Kidney (tissue), 14 donors: Measurements from ENCODE around the gene NHS. TPM values are rescaled to one million over a fixed set of nuclear protein-coding genes. Genes with fewer than 3 reads are reported as not detected.

Experiments used
- DNase-seq, 5 donors: peaks; one replicate each; pipeline ENCODE4 v3.0.0-alpha.2; 2013 to 2020
- FAIRE-seq: peaks from 2 replicates; lab custom pipeline; 2012; peaks lifted over from hg19 to GRCh38; lab: Jason Lieb, UNC
- H3K27ac ChIP-seq, 2 donors: one replicate each; pipeline ENCODE4 v1.7.0; 2013; ENCODE audit warnings: low read depth in 2 of 2, low read length in 2 of 2, inconsistent platforms in 1 of 2
- H3K27me3 ChIP-seq: one replicate; pipeline ENCODE4 v1.7.1; 2013; ENCODE audit warnings: low read length, inconsistent platforms; ENCODE audit not compliant: control insufficient read depth, insufficient read depth
- H3K36me3 ChIP-seq, 3 donors: one replicate each; pipeline versions ENCODE4 v1.7.0 to v1.7.1; 2013; ENCODE audit warnings: low read length in 3 of 3, control low read depth in 1 of 3, inconsistent platforms in 1 of 3; ENCODE audit not compliant: insufficient read depth in 3 of 3, control insufficient read depth in 2 of 3
- H3K4me1 ChIP-seq, 3 donors: one replicate each; pipeline versions ENCODE4 v1.7.0 to v1.7.1; 2013; ENCODE audit warnings: low read length in 3 of 3, inconsistent platforms in 1 of 3, low read depth in 1 of 3; ENCODE audit not compliant: control insufficient read depth in 2 of 3, insufficient read depth in 2 of 3
- H3K4me3 ChIP-seq, 3 donors: one replicate each; pipeline versions ENCODE4 v1.7.0 to v1.8.1; 2013; ENCODE audit warnings: low read length in 3 of 3, control low read depth in 1 of 3, inconsistent platforms in 1 of 3
- H3K9ac ChIP-seq, 3 donors: one replicate each; pipeline versions ENCODE4 v1.7.0 to v1.7.1; 2013; ENCODE audit warnings: low read length in 3 of 3, control low read depth in 1 of 3, inconsistent platforms in 1 of 3
- H3K9me3 ChIP-seq, 3 donors: one replicate each; pipeline versions ENCODE4 v1.7.0 to v1.7.1; 2013; ENCODE audit warnings: low read length in 3 of 3, control low read depth in 1 of 3, inconsistent platforms in 1 of 3; ENCODE audit not compliant: control insufficient read depth in 2 of 3, insufficient read depth in 1 of 3
- CTCF ChIP-seq: IDR thresholded peaks from 3 replicates; pipeline ENCODE4 v1.5.1; 2012; ENCODE audit warnings: mild to moderate bottlenecking, moderate library complexity, borderline replicate concordance; ENCODE audit not compliant: insufficient read depth; ENCODE audit errors: extremely low read depth
- intact Hi-C: fragments of 100-400 bp; cut with DNase I; formaldehyde crosslinking; loops from one replicate; pipeline ENCODE4 v1.11.1; 2022
- polyA plus RNA-seq: library from polyadenylated mRNA; stranded (reverse); fragments of 350-450 nt; fragmentation: Illumina TruSeq; extraction: RNeasy Lipid Tissue Mini Kit (QIAGEN cat#74804); gene quantifications from one replicate; pipeline ENCODE4 v1.2.3, GENCODE V29; 2014; ENCODE audit warnings: low read depth, low replicate concordance; ENCODE audit not compliant: insufficient read depth
- total RNA-seq: library from RNA; stranded (reverse); fragmentation: NEBNext Ultra II Directional; extraction: Animal tissue kit (Norgen Biotek cat#: 25700); gene quantifications from one replicate; pipeline ENCODE4 v1.2.1, GENCODE V29; 2021
- donor health status: control.
- donor health status: control.
- donor health status: control.
- donor health status: control.
- donor health status: control.
- donor health status: DM: yes; HTN: yes; CAD: no.
- donor health status: Normal renal cell carcinoma (clear cell type).

Gene NHS
- total and polyA plus RNA-seq, 2 donors from 2014 or later, result 3.1 to 28.9 TPM

GRCh38 chrX:17484592-17484991, 109.6 kb downstream of the NHS start:
- no peak for DNase-seq
- no peaks in the 10 kb centered on the region for H3K9me3 ChIP-seq
- H3K4me3 ChIP-seq, result no peak overlapping the region
- no peak overlapping the region for H3K9ac ChIP-seq
- intact Hi-C loops, result no loop called here
- H3K27me3 ChIP-seq, result peaks cover 2% of the 10 kb centered on the region
- H3K27ac ChIP-seq, result no peak overlapping the region
- no peaks in the 10 kb centered on the region for H3K36me3 ChIP-seq
- no peak for TF ChIP-seq CTCF
- peaks cover 0 to 2% (median 0%) of the 10 kb centered on the region in 3 donors for H3K4me1 ChIP-seq
- FAIRE-seq, result no peak

GRCh38 chrX:17485391-17485790, 110.4 kb downstream of the NHS start:
- H3K9ac ChIP-seq, result no peak overlapping the region
- H3K4me1 ChIP-seq, result peaks cover 0 to 2% (median 0%) of the 10 kb centered on the region in 3 donors
- no peak for TF ChIP-seq CTCF
- intact Hi-C loops, result no loop called here
- no peaks in the 10 kb centered on the region for H3K36me3 ChIP-seq
- H3K9me3 ChIP-seq, result no peaks in the 10 kb centered on the region
- DNase-seq, result no peak
- H3K4me3 ChIP-seq, result no peak overlapping the region
- H3K27me3 ChIP-seq, result peaks cover 2% of the 10 kb centered on the region
- H3K27ac ChIP-seq, result no peak overlapping the region
- no peak for FAIRE-seq

- no peak overlapping the region for H3K27ac ChIP-seq
- peaks cover 0 to 2% (median 0%) of the 10 kb centered on the region in 3 donors for H3K4me1 ChIP-seq
- H3K4me3 ChIP-seq, result no peak overlapping the region
- peaks cover 2% of the 10 kb centered on the region for H3K27me3 ChIP-seq
- no peak overlapping the region for H3K9ac ChIP-seq
- H3K36me3 ChIP-seq, result no peaks in the 10 kb centered on the region
- DNase-seq (no peak), FAIRE-seq (no peak)
- no peak for TF ChIP-seq CTCF
- H3K9me3 ChIP-seq, result no peaks in the 10 kb centered on the region
- intact Hi-C loops, result no loop called here
Measured at GRCh38 chrX:17488036-17488435, 113.0 kb downstream of the NHS start.

- H3K27ac ChIP-seq, result no peak overlapping the region
- no peak for FAIRE-seq
- no peak overlapping the region for H3K9ac ChIP-seq
- no peak for DNase-seq
- H3K9me3 ChIP-seq, result no peaks in the 10 kb centered on the region
- no peak for TF ChIP-seq CTCF
- no peaks in the 10 kb centered on the region for H3K4me1 ChIP-seq
- intact Hi-C loops, result no loop called here
- no peaks in the 10 kb centered on the region for H3K27me3 ChIP-seq
- H3K4me3 ChIP-seq, result no peak overlapping the region
- no peaks in the 10 kb centered on the region for H3K36me3 ChIP-seq
Measured at GRCh38 chrX:17494216-17494615, 119.2 kb downstream of the NHS start.
